Right lobe of liver (tissue), 6 donors: ENCODE data around the gene MAP2. TPM values are rescaled to one million over a fixed set of nuclear protein-coding genes. Genes with fewer than 3 reads are reported as not detected.

ENCODE experiments used
- ATAC-seq, 4 donors: fragments of 200-7000 bp; cut with Tn5 transposase; one replicate each; pipeline ENCODE4 v1.9.1; 2020; ENCODE audit warnings: mild to moderate bottlenecking in 4 of 4, moderate library complexity in 4 of 4
- DNase-seq, 3 donors: peaks; one replicate each; pipeline ENCODE4 v3.0.0-alpha.2; 2020
- H3K27ac ChIP-seq, 3 donors: fragments of 200-600 bp; one replicate each; pipeline ENCODE4 v1.8.0; 2022
- H3K27me3 ChIP-seq, 2 donors: fragments of 200-600 bp; one replicate each; pipeline ENCODE4 v1.8.0; 2022
- H3K36me3 ChIP-seq, 4 donors: fragments of 200-600 bp; sonication (generic) in 1 of 4; one replicate each; pipeline versions ENCODE4 v1.5.1 to v1.8.0; 2017 to 2022; ENCODE audit warnings: control low read depth in 1 of 4
- H3K4me1 ChIP-seq, 4 donors: fragments of 200-600 bp; sonication (generic) in 1 of 4; one replicate each; pipeline versions ENCODE4 v1.5.1 to v1.8.0; 2017 to 2022; ENCODE audit warnings: control low read depth in 1 of 4
- H3K4me3 ChIP-seq, 3 donors: fragments of 200-600 bp; one replicate each; pipeline ENCODE4 v1.8.0; 2022
- H3K9me3 ChIP-seq, 4 donors: fragments of 200-600 bp; sonication (generic) in 1 of 4; one replicate each; pipeline versions ENCODE4 v1.5.1 to v1.8.0; 2017 to 2022; ENCODE audit warnings: control low read depth in 1 of 4
- CTCF ChIP-seq, 4 donors: fragments of 200-600 bp in 3 of 4; fragments of 450-650 bp in 1 of 4; IDR thresholded peaks; one replicate each; pipeline versions ENCODE4 v1.5.1 to v1.8.0; 2016 to 2022; ENCODE audit warnings: antibody characterized with exemption in 4 of 4, mild to moderate bottlenecking in 2 of 4
- POLR2A ChIP-seq: fragments of 450-650 bp; IDR thresholded peaks from one replicate; pipeline ENCODE4 v1.6.1; 2017; ENCODE audit warnings: antibody characterized with exemption, mild to moderate bottlenecking
- WGBS: methylation state at CpG from one replicate; pipeline ENCODE4 v1.1.6; 2018; ENCODE audit warnings: low coverage, low lambda C conversion rate; ENCODE audit not compliant: insufficient coverage; ENCODE audit errors: missing lambda C conversion rate; 5-methylcytosine and 5-hydroxymethylcytosine counted together
- intact Hi-C, 2 donors: fragments of 100-400 bp; cut with DNase I; formaldehyde crosslinking; loops; one replicate each; pipeline versions ENCODE4 v1.11.2 to v1.14.1; 2022
- total RNA-seq, 6 experiments: library from RNA; depleted of rRNA in 2 of 6; stranded (reverse); fragments of >200 nt in 2 of 6; fragmentation: NEBNext Ultra II Directional in 3 of 6; extraction: Animal tissue kit (Norgen Biotek cat#: 25700) in 3 of 6; gene quantifications; one replicate each; pipeline versions ENCODE4 v1.1.0 to v1.2.4, GENCODE V29; 2016 to 2023
- donor health status: DM: no; HTN: yes; CAD: no.
- donor health status: DM: no; HTN: no; CAD: no.
- donor health status: DM: no; HTN: no; CAD: no.
- donor health status: DM: no; HTN: yes; CAD: no.
- donor health status: DM: no; HTN: yes; CAD: no.

MAP2 gene
- total RNA-seq, 6 experiments from 2014 or later: 2.0 to 11.4 (median 3.6) TPM

GRCh38 chr2:209401788-209402187, 22.1 kb upstream of the MAP2 start:
- no peaks in the 10 kb centered on the region for H3K36me3 ChIP-seq
- 54% methylated on average over 3 of the region's 3 CpGs for WGBS
- H3K9me3 ChIP-seq: no peaks in the 10 kb centered on the region
- no peak overlapping the region for H3K4me3 ChIP-seq
- H3K27ac ChIP-seq: no peak overlapping the region
- no peaks in the 10 kb centered on the region for H3K4me1 ChIP-seq
- intact Hi-C loops: no loop called here
- DNase-seq (no peak), ATAC-seq (no peak)
- no peak for TF ChIP-seq CTCF (IDR thresholded peaks at IDR 0.05)
- TF ChIP-seq POLR2A: no peak
- no peaks in the 10 kb centered on the region for H3K27me3 ChIP-seq

GRCh38 chr2:209411296-209411695, 12.6 kb upstream of the MAP2 start:
- Histone ChIP-seq H3K27me3 (no peaks in the 10 kb centered on the region), H3K36me3 (no peaks in the 10 kb centered on the region), H3K9me3 (no peaks in the 10 kb centered on the region), H3K27ac (no peak overlapping the region), H3K4me1 (no peaks in the 10 kb centered on the region), H3K4me3 (no peak overlapping the region)
- ATAC-seq (no peak), DNase-seq (no peak)
- WGBS: 78% methylated on average over 1 of the region's 1 CpG
- intact Hi-C loops: no loop called here
- no peak for TF ChIP-seq POLR2A
- no peak for TF ChIP-seq CTCF (IDR thresholded peaks at IDR 0.05)

DNA sequence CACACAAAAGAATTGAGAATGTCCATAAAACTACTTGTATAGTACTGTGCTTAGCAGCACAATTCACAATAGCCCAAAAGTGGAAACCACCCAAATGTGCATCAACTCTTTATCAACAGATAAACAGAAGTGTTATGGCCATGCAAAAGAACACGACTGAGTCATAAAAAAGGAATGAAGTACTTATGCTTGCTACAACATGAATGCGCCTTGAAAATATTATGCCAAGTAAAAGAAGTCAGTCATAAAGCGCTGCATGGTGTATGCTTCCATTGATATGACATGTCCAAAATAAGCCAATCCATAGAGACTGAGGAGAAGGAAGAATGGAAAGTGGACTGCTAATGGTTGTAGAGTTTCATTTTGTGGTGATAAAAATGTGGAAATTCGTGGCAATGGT, 12.1 kb upstream of the MAP2 start:
- 56% methylated on average over 4 of the region's 4 CpGs for WGBS
- Histone ChIP-seq H3K4me1 (no peaks in the 10 kb centered on the region), H3K9me3 (no peaks in the 10 kb centered on the region), H3K4me3 (no peak overlapping the region), H3K27me3 (no peaks in the 10 kb centered on the region), H3K27ac (no peak overlapping the region), H3K36me3 (no peaks in the 10 kb centered on the region)
- ATAC-seq: no peak
- TF ChIP-seq CTCF (IDR thresholded peaks at IDR 0.05): no peak
- TF ChIP-seq POLR2A: no peak
- intact Hi-C loops: no loop called here
- no peak for DNase-seq

GRCh38 chr2:209413311-209414014, 10.4 kb upstream of the MAP2 start:
- H3K27ac ChIP-seq: no peak overlapping the region
- DNase-seq (no peak), ATAC-seq (no peak)
- no peak overlapping the region for H3K4me3 ChIP-seq
- H3K36me3 ChIP-seq: no peaks in the 10 kb centered on the region
- H3K4me1 ChIP-seq: no peaks in the 10 kb centered on the region
- WGBS: 33% methylated on average over 1 of the region's 1 CpG
- H3K9me3 ChIP-seq: no peaks in the 10 kb centered on the region
- TF ChIP-seq POLR2A: no peak
- no peak for TF ChIP-seq CTCF (IDR thresholded peaks at IDR 0.05)
- intact Hi-C loops: no loop called here
- H3K27me3 ChIP-seq: no peaks in the 10 kb centered on the region

- TF ChIP-seq CTCF (IDR thresholded peaks at IDR 0.05): no peak
- Histone ChIP-seq H3K36me3 (no peaks in the 10 kb centered on the region), H3K27ac (no peak overlapping the region), H3K4me1 (no peaks in the 10 kb centered on the region), H3K4me3 (no peak overlapping the region), H3K9me3 (no peaks in the 10 kb centered on the region), H3K27me3 (no peaks in the 10 kb centered on the region)
- ATAC-seq: no peak
- intact Hi-C loops: no loop called here
- no peak for DNase-seq
These were observed 6.9 kb upstream of the MAP2 start for GRCh38 chr2:209416913-209417312.
